ENCODE results near the gene ZBTB7C. TPM values are rescaled to one million over a fixed set of nuclear protein-coding genes. Genes with fewer than 3 reads are reported as not detected.

The ZBTB7C gene
- total RNA-seq, 1 experiment from 2014 or later, result 0.32 TPM

DNA sequence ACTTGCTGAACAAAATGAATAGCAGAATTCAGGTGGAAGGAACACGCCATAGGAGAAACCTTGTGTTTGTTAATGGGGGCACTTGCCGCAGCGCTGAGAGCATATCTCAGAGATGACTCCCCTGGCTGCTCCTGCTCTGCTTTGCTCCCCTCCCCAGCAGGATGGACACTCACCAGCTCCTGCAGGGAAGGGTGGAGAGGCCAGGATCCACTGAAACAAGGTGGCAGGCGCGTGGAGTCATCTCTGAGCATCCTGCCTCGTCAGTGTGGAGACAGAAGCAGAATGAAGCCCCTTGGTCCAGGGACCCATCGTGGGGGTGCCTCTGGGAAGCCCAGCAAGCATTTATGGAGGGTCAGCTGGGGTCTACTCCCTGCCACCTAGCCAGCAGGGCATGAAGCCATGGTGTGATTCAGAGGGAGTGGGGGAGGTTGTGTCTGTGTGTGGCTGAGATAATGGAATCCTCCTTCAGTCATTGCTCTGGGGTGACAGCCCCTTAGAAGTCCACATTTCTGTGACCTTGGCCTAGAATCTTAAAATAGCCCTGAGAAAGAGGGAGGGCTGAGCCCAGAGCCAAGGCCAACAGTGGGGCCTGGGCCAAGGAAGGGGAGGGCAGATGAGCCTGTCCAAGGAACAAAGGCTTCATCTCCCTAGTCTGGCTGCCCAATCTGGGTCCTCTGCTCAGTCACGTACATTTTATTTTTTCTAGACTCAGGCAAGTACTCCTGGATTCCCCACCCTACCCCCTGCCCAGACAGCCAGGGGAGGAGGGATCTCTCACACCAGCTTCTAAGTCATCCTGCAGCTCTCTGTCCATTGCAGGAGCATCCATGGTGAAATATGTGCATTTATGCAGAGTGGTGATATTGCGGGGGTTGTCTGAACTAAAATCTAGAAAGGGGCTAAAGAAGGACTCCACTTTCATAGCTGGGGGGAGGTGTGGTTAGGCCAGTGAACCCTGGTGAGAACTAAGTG lies 215.4 kb downstream of the ZBTB7C start:
- DNase-seq (ENCODE audit: low spot score), result no peak
- no peak overlapping the region for H3K27ac ChIP-seq (ENCODE audit: low read depth, low read length, poor library complexity, severe bottlenecking)
- H3K36me3 ChIP-seq (ENCODE audit: insufficient read depth, low read length, poor library complexity, severe bottlenecking), result no peaks in the 10 kb centered on the region
- H3K27me3 ChIP-seq (replicated peaks; ENCODE audit: insufficient read depth, low read depth, low read length, poor library complexity), result peaks cover 12% of the 10 kb centered on the region
- POLR2A ChIA-PET (ENCODE audit: low non-redundant PET), result no interaction called here
- CTCF ChIA-PET, result no interaction called here
- no peak overlapping the region for H3K4me3 ChIP-seq (ENCODE audit: low read depth, low read length, poor library complexity, severe bottlenecking)
- BruUV-seq (replicated peaks), result no TSS peak
- TF ChIP-seq, protein P1, sequence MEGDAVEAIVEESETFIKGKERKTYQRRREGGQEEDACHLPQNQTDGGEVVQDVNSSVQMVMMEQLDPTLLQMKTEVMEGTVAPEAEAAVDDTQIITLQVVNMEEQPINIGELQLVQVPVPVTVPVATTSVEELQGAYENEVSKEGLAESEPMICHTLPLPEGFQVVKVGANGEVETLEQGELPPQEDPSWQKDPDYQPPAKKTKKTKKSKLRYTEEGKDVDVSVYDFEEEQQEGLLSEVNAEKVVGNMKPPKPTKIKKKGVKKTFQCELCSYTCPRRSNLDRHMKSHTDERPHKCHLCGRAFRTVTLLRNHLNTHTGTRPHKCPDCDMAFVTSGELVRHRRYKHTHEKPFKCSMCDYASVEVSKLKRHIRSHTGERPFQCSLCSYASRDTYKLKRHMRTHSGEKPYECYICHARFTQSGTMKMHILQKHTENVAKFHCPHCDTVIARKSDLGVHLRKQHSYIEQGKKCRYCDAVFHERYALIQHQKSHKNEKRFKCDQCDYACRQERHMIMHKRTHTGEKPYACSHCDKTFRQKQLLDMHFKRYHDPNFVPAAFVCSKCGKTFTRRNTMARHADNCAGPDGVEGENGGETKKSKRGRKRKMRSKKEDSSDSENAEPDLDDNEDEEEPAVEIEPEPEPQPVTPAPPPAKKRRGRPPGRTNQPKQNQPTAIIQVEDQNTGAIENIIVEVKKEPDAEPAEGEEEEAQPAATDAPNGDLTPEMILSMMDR (conservative IDR thresholded peaks at IDR 0.05; ENCODE audit: low read depth, low read length), result no peak
- TF ChIP-seq EZH2 (IDR thresholded peaks at IDR 0.05; ENCODE audit: borderline replicate concordance, low read depth, low read length, poor library complexity, severe bottlenecking), result no peak
- no peaks in the 10 kb centered on the region for H3K4me1 ChIP-seq (ENCODE audit: insufficient read depth, low read length, poor library complexity, severe bottlenecking)
- intact Hi-C loops (cut with micrococcal nuclease; ENCODE audit: unreplicated experiment), result no loop called here
- H3K9me3 ChIP-seq (ENCODE audit: low read depth, low read length, poor library complexity, severe bottlenecking), result no peaks in the 10 kb centered on the region

DNA sequence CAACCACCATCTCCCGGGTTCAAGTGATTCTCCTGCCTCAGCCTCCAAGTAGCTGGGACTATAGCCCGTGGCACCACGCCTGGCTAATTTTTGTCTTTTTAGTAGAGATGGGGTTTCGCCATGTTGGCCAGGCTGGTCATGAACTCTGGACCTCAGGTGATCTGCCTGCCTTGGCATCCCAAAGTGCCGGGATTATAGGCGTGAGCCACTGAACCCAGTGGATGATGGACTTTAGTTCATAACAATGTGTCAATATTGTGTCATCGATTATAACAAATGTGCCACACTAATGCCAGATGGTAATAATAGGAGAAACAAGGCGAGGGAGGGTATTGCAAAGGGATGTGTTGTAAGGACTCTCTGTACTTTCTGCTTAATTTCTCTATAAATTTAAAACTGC lies 216.6 kb downstream of the ZBTB7C start:
- no peaks in the 10 kb centered on the region for H3K36me3 ChIP-seq (ENCODE audit: insufficient read depth, low read length, poor library complexity, severe bottlenecking)
- H3K4me1 ChIP-seq (ENCODE audit: insufficient read depth, low read length, poor library complexity, severe bottlenecking), result no peaks in the 10 kb centered on the region
- CTCF ChIA-PET, result no interaction called here
- H3K4me3 ChIP-seq (ENCODE audit: low read depth, low read length, poor library complexity, severe bottlenecking), result no peak overlapping the region
- H3K27ac ChIP-seq (ENCODE audit: low read depth, low read length, poor library complexity, severe bottlenecking), result no peak overlapping the region
- peaks cover 3% of the 10 kb centered on the region for H3K27me3 ChIP-seq (replicated peaks; ENCODE audit: insufficient read depth, low read depth, low read length, poor library complexity)
- no TSS peak for BruUV-seq (replicated peaks)
- intact Hi-C loops (cut with micrococcal nuclease; ENCODE audit: unreplicated experiment), result no loop called here
- POLR2A ChIA-PET (ENCODE audit: low non-redundant PET), result no interaction called here
- TF ChIP-seq, protein P1 (conservative IDR thresholded peaks at IDR 0.05; ENCODE audit: low read depth, low read length), result no peak
- TF ChIP-seq EZH2 (IDR thresholded peaks at IDR 0.05; ENCODE audit: borderline replicate concordance, low read depth, low read length, poor library complexity, severe bottlenecking), result no peak
- no peak for DNase-seq (ENCODE audit: low spot score)
- H3K9me3 ChIP-seq (ENCODE audit: low read depth, low read length, poor library complexity, severe bottlenecking), result no peaks in the 10 kb centered on the region

DNA sequence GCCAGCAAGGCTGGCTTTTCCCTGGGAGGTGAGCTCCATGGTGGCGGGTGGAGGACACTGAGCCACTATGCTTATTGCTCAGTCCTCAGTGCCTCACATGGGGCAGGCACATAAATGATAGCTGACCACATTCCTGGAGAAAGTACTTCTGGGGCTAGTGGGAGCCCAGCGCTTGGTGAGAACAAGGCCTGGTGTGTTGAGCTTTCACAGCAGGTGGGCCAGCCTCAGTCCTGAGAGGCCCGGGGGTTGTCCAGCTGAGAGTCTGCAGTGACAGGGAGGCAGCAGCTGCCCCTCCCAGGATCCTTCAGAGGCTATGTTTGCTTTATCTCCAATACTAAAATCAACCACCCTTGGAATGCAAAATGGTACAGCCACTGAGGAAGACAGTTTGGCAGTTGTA lies 217.7 kb downstream of the ZBTB7C start:
- ChIA-PET CTCF (no interaction called here), POLR2A (ENCODE audit: low non-redundant PET) (interaction anchor here (0.6 kb wide), 1 partner anchor 160 kb away, joined by 3 read pairs; no protein-coding TSS in a partner anchor)
- no peak overlapping the region for H3K27ac ChIP-seq (ENCODE audit: low read depth, low read length, poor library complexity, severe bottlenecking)
- intact Hi-C loops (cut with micrococcal nuclease; ENCODE audit: unreplicated experiment), result no loop called here
- no peak overlapping the region for H3K4me3 ChIP-seq (ENCODE audit: low read depth, low read length, poor library complexity, severe bottlenecking)
- no peaks in the 10 kb centered on the region for H3K9me3 ChIP-seq (ENCODE audit: low read depth, low read length, poor library complexity, severe bottlenecking)
- no peaks in the 10 kb centered on the region for H3K4me1 ChIP-seq (ENCODE audit: insufficient read depth, low read length, poor library complexity, severe bottlenecking)
- H3K36me3 ChIP-seq (ENCODE audit: insufficient read depth, low read length, poor library complexity, severe bottlenecking), result no peaks in the 10 kb centered on the region
- no TSS peak for BruUV-seq (replicated peaks)
- TF ChIP-seq, protein P1 (conservative IDR thresholded peaks at IDR 0.05; ENCODE audit: low read depth, low read length), result no peak
- no peak for TF ChIP-seq EZH2 (IDR thresholded peaks at IDR 0.05; ENCODE audit: borderline replicate concordance, low read depth, low read length, poor library complexity, severe bottlenecking)
- no peaks in the 10 kb centered on the region for H3K27me3 ChIP-seq (replicated peaks; ENCODE audit: insufficient read depth, low read depth, low read length, poor library complexity)
- DNase-seq (ENCODE audit: low spot score), result no peak
